WERI-Rb-1 (cell line): ENCODE measurements around the gene ZSWIM3.

Experiments used
- DNase-seq: peaks from one replicate; pipeline ENCODE4 v3.0.0-alpha.2; 2020
- H3K27ac ChIP-seq: fragments of 250-450 bp; sonication (Bioruptor Pico); 2 replicates; pipeline ENCODE4 v1.5.1; 2020; ENCODE audit warnings: mild to moderate bottlenecking, moderate library complexity
- H3K27me3 ChIP-seq: fragments of 250-450 bp; sonication (Bioruptor Pico); 2 replicates; pipeline ENCODE4 v1.5.1; 2021; ENCODE audit warnings: mild to moderate bottlenecking, low read depth, moderate library complexity; ENCODE audit not compliant: insufficient read depth, severe bottlenecking
- H3K36me3 ChIP-seq: fragments of 250-450 bp; sonication (Bioruptor Pico); 2 replicates; pipeline ENCODE4 v1.5.1; 2020; ENCODE audit warnings: mild to moderate bottlenecking, moderate library complexity
- H3K4me3 ChIP-seq: 2 replicates; pipeline ENCODE4 v1.5.1; 2011; ENCODE audit warnings: low read depth, mild to moderate bottlenecking, control low read depth, low read length
- H3K9me3 ChIP-seq: fragments of 250-450 bp; sonication (Bioruptor Pico); 2 replicates; pipeline ENCODE4 v1.5.1; 2021; ENCODE audit warnings: mild to moderate bottlenecking, moderate library complexity; ENCODE audit not compliant: severe bottlenecking
- CTCF ChIP-seq: IDR thresholded peaks from 2 replicates; pipeline ENCODE4 v1.5.1; 2011; ENCODE audit warnings: low read depth, mild to moderate bottlenecking, control low read depth, inconsistent platforms, low read length

The ZSWIM3 gene

GRCh38 chr20:45888681-45889080 is 31.3 kb downstream of the ZSWIM3 start:
- no peaks in the 10 kb centered on the region for H3K9me3 ChIP-seq
- H3K36me3 ChIP-seq = peaks cover 34% of the 10 kb centered on the region
- no peak for TF ChIP-seq CTCF
- no peak for DNase-seq
- H3K27me3 ChIP-seq = no peaks in the 10 kb centered on the region
- H3K27ac ChIP-seq = no peak overlapping the region
- H3K4me3 ChIP-seq = no peak overlapping the region

- peak; percentile 92 for DNase-seq
- H3K9me3 ChIP-seq = no peaks in the 10 kb centered on the region
- no peaks in the 10 kb centered on the region for H3K27me3 ChIP-seq
- peak overlapping the region; percentile 81 for H3K27ac ChIP-seq
- peak; percentile 91 for TF ChIP-seq CTCF
- H3K4me3 ChIP-seq = peak overlapping the region; percentile 60
- H3K36me3 ChIP-seq = peaks cover 37% of the 10 kb centered on the region
These were observed 32.9 kb downstream of the ZSWIM3 start for GRCh38 chr20:45890077-45890984.

GRCh38 chr20:45890985-45891983 is 33.9 kb downstream of the ZSWIM3 start, which contains the start of the genes CTSA and NEURL2:
Gene CTSA (plus strand): TSS chr20:45891335. CDS start chr20:45891569, 234 bp downstream.
Gene NEURL2 (minus strand): TSS chr20:45891208. CDS start chr20:45890991, 217 bp downstream.
- peak; percentile 92 for DNase-seq
- Histone ChIP-seq H3K36me3 (peaks cover 41% of the 10 kb centered on the region), H3K4me3 (peak within 1 kb of the TSS; percentile 60), H3K27me3 (no peaks in the 10 kb centered on the region), H3K9me3 (no peaks in the 10 kb centered on the region), H3K27ac (peak within 1 kb of the TSS; percentile 81)
- no peak for TF ChIP-seq CTCF

- peak overlapping the region; percentile 60 for H3K4me3 ChIP-seq
- 0 out of 2 replicates have a peak, but pooled peaks have one; percentile 13 for TF ChIP-seq CTCF
- DNase-seq = peak; percentile 35
- no peak overlapping the region; the same call in 1 of the 2 replicates for H3K27ac ChIP-seq
- no peaks in the 10 kb centered on the region for H3K9me3 ChIP-seq
- peaks cover 41% of the 10 kb centered on the region for H3K36me3 ChIP-seq
- H3K27me3 ChIP-seq = no peaks in the 10 kb centered on the region
These were observed 34.8 kb downstream of the ZSWIM3 start for GRCh38 chr20:45892049-45892825.

- H3K9me3 ChIP-seq = no peaks in the 10 kb centered on the region
- no peak overlapping the region for H3K27ac ChIP-seq
- TF ChIP-seq CTCF = no peak
- no peak overlapping the region for H3K4me3 ChIP-seq
- DNase-seq = no peak
- peaks cover 48% of the 10 kb centered on the region for H3K36me3 ChIP-seq
- no peaks in the 10 kb centered on the region for H3K27me3 ChIP-seq
These were observed 35.5 kb downstream of the ZSWIM3 start for GRCh38 chr20:45892828-45893500.
